NT2/D1 (cell line): ENCODE data around the gene INSR.

Experiments used
- DNase-seq: peaks from one replicate; pipeline ENCODE4 v3.0.0-alpha.2; 2011; ENCODE audit warnings: low read depth, low spot score
- H3K27me3 ChIP-seq: 2 replicates; pipeline ENCODE4 v1.6.0; 2011; ENCODE audit warnings: mild to moderate bottlenecking; ENCODE audit not compliant: insufficient read length, insufficient read depth
- H3K36me3 ChIP-seq: 2 replicates; pipeline ENCODE4 v1.6.1; 2011; ENCODE audit warnings: mild to moderate bottlenecking, low read length, mixed read lengths; ENCODE audit not compliant: insufficient read depth, insufficient read length
- H3K4me1 ChIP-seq: 2 replicates; pipeline ENCODE4 v1.5.1; 2011; ENCODE audit not compliant: insufficient read depth, insufficient read length
- H3K4me3 ChIP-seq: 2 replicates; pipeline ENCODE4 v1.5.1; 2011; ENCODE audit warnings: low read depth; ENCODE audit not compliant: insufficient read length
- H3K9ac ChIP-seq: 2 replicates; pipeline ENCODE4 v1.6.0; 2011; ENCODE audit warnings: low read depth; ENCODE audit not compliant: insufficient read length
- H3K9me3 ChIP-seq: 2 replicates; pipeline ENCODE4 v1.5.1; 2011; ENCODE audit warnings: mild to moderate bottlenecking, low read length; ENCODE audit not compliant: insufficient read depth
- SUZ12 ChIP-seq: IDR thresholded peaks from 2 replicates; pipeline ENCODE4 v1.6.1; 2011; ENCODE audit not compliant: insufficient read length, insufficient read depth; ENCODE audit errors: extremely low read depth
- YY1 ChIP-seq: IDR thresholded peaks from 2 replicates; pipeline ENCODE4 v1.6.1; 2011; ENCODE audit not compliant: insufficient read length, insufficient read depth
- ZNF274 ChIP-seq: IDR thresholded peaks from 2 replicates; pipeline ENCODE4 v1.6.1; 2011; ENCODE audit warnings: mild to moderate bottlenecking, low read depth, low read length

The INSR gene

GRCh38 chr19:7112675-7113074, 181.5 kb downstream of the INSR start:
- Histone ChIP-seq H3K9me3 (peaks cover 12% of the 10 kb centered on the region; the same call in 1 of the 2 replicates), H3K9ac (no peak overlapping the region), H3K4me1 (peaks cover 4% of the 10 kb centered on the region), H3K4me3 (no peak overlapping the region), H3K36me3 (peaks cover 3% of the 10 kb centered on the region), H3K27me3 (no peaks in the 10 kb centered on the region)
- DNase-seq: no peak
- TF ChIP-seq YY1 (no peak), ZNF274 (no peak), SUZ12 (no peak)

GRCh38 chr19:7109678-7110289, 184.4 kb downstream of the INSR start:
- no peak overlapping the region for H3K4me3 ChIP-seq
- peaks cover 12% of the 10 kb centered on the region; the same call in 1 of the 2 replicates for H3K9me3 ChIP-seq
- DNase-seq: peak; percentile 82
- no peak overlapping the region for H3K9ac ChIP-seq
- TF ChIP-seq YY1 (no peak), SUZ12 (no peak), ZNF274 (no peak)
- no peaks in the 10 kb centered on the region for H3K27me3 ChIP-seq
- no peaks in the 10 kb centered on the region for H3K36me3 ChIP-seq
- peaks cover 4% of the 10 kb centered on the region for H3K4me1 ChIP-seq

- no peak for DNase-seq
- Histone ChIP-seq H3K27me3 (no peaks in the 10 kb centered on the region), H3K9ac (no peak overlapping the region), H3K4me3 (no peak overlapping the region), H3K9me3 (no peaks in the 10 kb centered on the region), H3K4me1 (peaks cover 4% of the 10 kb centered on the region), H3K36me3 (no peaks in the 10 kb centered on the region)
- no peak for TF ChIP-seq YY1
These were observed 187.2 kb downstream of the INSR start for GRCh38 chr19:7106711-7107657.

GRCh38 chr19:7104747-7105447, 189.3 kb downstream of the INSR start:
- no peak for DNase-seq
- TF ChIP-seq YY1 (no peak), SUZ12 (no peak), ZNF274 (no peak)
- no peak overlapping the region for H3K4me3 ChIP-seq
- peaks cover 7% of the 10 kb centered on the region for H3K4me1 ChIP-seq
- H3K9ac ChIP-seq: no peak overlapping the region
- H3K36me3 ChIP-seq: no peaks in the 10 kb centered on the region
- H3K9me3 ChIP-seq: no peaks in the 10 kb centered on the region
- no peaks in the 10 kb centered on the region for H3K27me3 ChIP-seq

- TF ChIP-seq ZNF274 (no peak), SUZ12 (no peak), YY1 (no peak)
- peak overlapping the region; percentile 33 for H3K9ac ChIP-seq
- no peaks in the 10 kb centered on the region for H3K36me3 ChIP-seq
- no peak overlapping the region for H3K4me3 ChIP-seq
- H3K9me3 ChIP-seq: no peaks in the 10 kb centered on the region
- no peaks in the 10 kb centered on the region for H3K27me3 ChIP-seq
- no peak for DNase-seq
- H3K4me1 ChIP-seq: peaks cover 5% of the 10 kb centered on the region
These were observed 192.5 kb downstream of the INSR start for GRCh38 chr19:7101498-7102253.

- peak overlapping the region; percentile 54 for H3K4me3 ChIP-seq
- no peak for DNase-seq
- H3K9ac ChIP-seq: peak overlapping the region; percentile 93
- no peak for TF ChIP-seq YY1
- no peak for TF ChIP-seq ZNF274
- TF ChIP-seq SUZ12: no peak
- H3K4me1 ChIP-seq: peaks cover 5% of the 10 kb centered on the region
- H3K36me3 ChIP-seq: no peaks in the 10 kb centered on the region
- no peaks in the 10 kb centered on the region for H3K27me3 ChIP-seq
- peaks cover 21% of the 10 kb centered on the region for H3K9me3 ChIP-seq
These were observed 194.7 kb downstream of the INSR start for GRCh38 chr19:7099597-7099921.
